K562 (cell line): Measurements from ENCODE around the gene MGA. TPM values are rescaled to one million over a fixed set of nuclear protein-coding genes. Genes with fewer than 3 reads are reported as not detected.

Experiments
- ATAC-seq: fragments of 200-7000 bp; cut with Tn5 transposase; 3 replicates; pipeline ENCODE4 v1.9.1; 2020; ENCODE audit warnings: moderate library complexity
- BruUV-seq: library from RNA; stranded (reverse); fragments of 400-500 nt; replicated peaks from 2 replicates; lab custom pipeline; 2021; lab: Mats Ljungman, UMichigan
- CTCF ChIA-PET: fragments of 300-600 bp; formaldehyde crosslinking; extraction: SDS; loops from one replicate; lab custom pipeline; 2021; ENCODE audit warnings: low intra/inter-chr PET ratio; lab: Yijun Ruan, JAX
- POLR2A ChIA-PET: fragments of 300-600, 350-650 bp; sonication (Branson Sonifier 250); formaldehyde crosslinking; extraction: SDS; loops from one replicate; lab custom pipeline; 2021; ENCODE audit warnings: antibody characterized with exemption, inconsistent platforms; lab: Yijun Ruan, JAX
- DNase-seq, 4 experiments: peaks; one replicate each; pipeline versions ENCODE4 v3.0.0 to v3.0.0-alpha.2; 2011 to 2018; ENCODE audit warnings: low spot score in 3 of 4, mixed read lengths in 3 of 4; ENCODE audit errors: extremely low read depth in 1 of 4
- FAIRE-seq: peaks from 2 replicates; lab custom pipeline; 2011; peaks lifted over from hg19 to GRCh38; lab: Jason Lieb, UNC
- H2AFZ ChIP-seq: 2 replicates; pipeline ENCODE4 v1.6.0; 2011; ENCODE audit warnings: low read depth, low read length, control low read depth, inconsistent platforms
- H3K27ac ChIP-seq: fragments of 200-600 bp; 3 replicates; pipeline ENCODE4 v1.8.0; 2011; ENCODE audit warnings: low read depth, mild to moderate bottlenecking, control low read depth, inconsistent platforms, low read length, moderate library complexity, mixed read lengths; ENCODE audit errors: extremely low read depth
- H3K27me3 ChIP-seq, 2 experiments: fragments of 300-600 bp in 1 of 2; 2 replicates in 1 of 2; 3 replicates in 1 of 2; pipeline versions ENCODE4 v1.6.0 to v1.8.0; 2011; ENCODE audit warnings: inconsistent platforms in 2 of 2, low read length in 2 of 2, mild to moderate bottlenecking in 1 of 2, mixed read lengths in 1 of 2, moderate library complexity in 1 of 2; ENCODE audit not compliant: control insufficient read depth in 2 of 2, insufficient read depth in 2 of 2
- H3K36me3 ChIP-seq: fragments of 300-600 bp; 3 replicates; pipeline ENCODE4 v1.8.0; 2011; ENCODE audit warnings: mild to moderate bottlenecking, low read length, inconsistent platforms; ENCODE audit not compliant: control insufficient read depth, insufficient read depth
- H3K4me1 ChIP-seq, 2 experiments: fragments of 200-600 bp in 1 of 2; replicated peaks in 1 of 2; 2 replicates in 1 of 2; 3 replicates in 1 of 2; pipeline versions ENCODE4 v1.5.1 to v1.8.0; 2011; ENCODE audit warnings: inconsistent platforms in 2 of 2, low read length in 2 of 2, mild to moderate bottlenecking in 1 of 2, mixed read lengths in 1 of 2, moderate library complexity in 1 of 2; ENCODE audit not compliant: control insufficient read depth in 2 of 2, insufficient read depth in 2 of 2
- H3K4me2 ChIP-seq: 2 replicates; pipeline ENCODE4 v1.6.1; 2011; ENCODE audit warnings: low read length, control low read depth, inconsistent platforms, mixed read lengths; ENCODE audit not compliant: insufficient read depth
- H3K4me3 ChIP-seq: fragments of 200-600 bp; sonication (generic), shearing (Covaris generic); 2 replicates; pipeline ENCODE4 v1.5.1; 2016; ENCODE audit warnings: control low read depth, inconsistent platforms
- H3K79me2 ChIP-seq: fragments of 200-600 bp; 3 replicates; pipeline ENCODE4 v1.8.0; 2011; ENCODE audit warnings: low read length, inconsistent platforms; ENCODE audit not compliant: control insufficient read depth, insufficient read depth
- H3K9ac ChIP-seq, 2 experiments: 2 replicates each; pipeline versions ENCODE4 v1.6.0 to v1.6.1; 2011; ENCODE audit warnings: low read depth in 2 of 2, low read length in 2 of 2, control low read depth in 1 of 2, inconsistent platforms in 1 of 2, mild to moderate bottlenecking in 1 of 2, mixed read lengths in 1 of 2; ENCODE audit not compliant: insufficient read depth in 1 of 2
- H3K9me1 ChIP-seq: one replicate; pipeline ENCODE4 v1.6.0; 2011; ENCODE audit warnings: inconsistent platforms, mild to moderate bottlenecking, low read length, moderate library complexity; ENCODE audit not compliant: control insufficient read depth, insufficient read depth
- H3K9me3 ChIP-seq: replicated peaks from 2 replicates; pipeline ENCODE4 v1.5.1; 2011; ENCODE audit warnings: low read depth, low read length, inconsistent platforms; ENCODE audit not compliant: control insufficient read depth, insufficient read depth
- H4K20me1 ChIP-seq: replicated peaks from 2 replicates; pipeline ENCODE4 v1.6.1; 2011; ENCODE audit warnings: low read length, inconsistent platforms, mixed read lengths; ENCODE audit not compliant: control insufficient read depth, insufficient read depth
- BCOR ChIP-seq: fragments of 450-650 bp; IDR thresholded peaks from 2 replicates; pipeline ENCODE4 v1.6.1; 2016
- CCNT2 ChIP-seq: IDR thresholded peaks from 2 replicates; pipeline ENCODE4 v1.6.1; 2011; ENCODE audit warnings: borderline replicate concordance, low read depth, mild to moderate bottlenecking, moderate library complexity, mixed read lengths, low read length; ENCODE audit not compliant: insufficient read length; ENCODE audit errors: extremely low read depth
- CREB5 ChIP-seq: fragments of 250-450 bp; sonication (Bioruptor Pico); IDR thresholded peaks from 2 replicates; pipeline ENCODE4 v1.5.0; 2020; ENCODE audit warnings: mild to moderate bottlenecking
- ETS2 ChIP-seq: IDR thresholded peaks from 2 replicates; pipeline ENCODE4 v1.6.1; 2016; ENCODE audit warnings: borderline replicate concordance, missing genetic modification characterization, mild to moderate bottlenecking, moderate library complexity, missing compliant biosample characterization; ENCODE audit not compliant: poor library complexity, severe bottlenecking
- ETV6 ChIP-seq, 3 experiments: fragments of 150-350 bp in 1 of 3; sonication (generic) in 1 of 3; formaldehyde crosslinking in 1 of 3; IDR thresholded peaks; 2 replicates each; pipeline versions ENCODE4 v1.6.1 to v1.8.0; 2014 to 2022; ENCODE audit warnings: borderline replicate concordance in 2 of 3, low read depth in 2 of 3, antibody characterized with exemption in 1 of 3, low read length in 1 of 3, mild to moderate bottlenecking in 1 of 3, missing genetic modification reagents in 1 of 3
- HNRNPH1 ChIP-seq: fragments of 200-400 bp; formaldehyde crosslinking; optimal IDR thresholded peaks from 2 replicates; pipeline ENCODE3; 2017; ENCODE audit warnings: low read depth, mild to moderate bottlenecking, low read length, moderate library complexity
- TCF7 ChIP-seq: sonication (generic); IDR thresholded peaks from 2 replicates; pipeline ENCODE4 v1.6.1; 2016; ENCODE audit warnings: antibody characterized with exemption, borderline replicate concordance
- ZBTB34 ChIP-seq: fragments of 250-450 bp; sonication (Bioruptor Pico); IDR thresholded peaks from 2 replicates; pipeline ENCODE4 v1.8.0; 2021; ENCODE audit warnings: mild to moderate bottlenecking, moderate library complexity
- ZC3H11A ChIP-seq: IDR thresholded peaks from 2 replicates; pipeline ENCODE4 v1.6.1; 2012; ENCODE audit warnings: low read depth, low read length, improper control_type of control experiment
- ZNF174 ChIP-seq: fragments of 250-450 bp; sonication (Bioruptor Pico); IDR thresholded peaks from 2 replicates; pipeline ENCODE4 v1.4.0; 2020; ENCODE audit warnings: mild to moderate bottlenecking
- ZNF184 ChIP-seq: sonication (generic); formaldehyde crosslinking; IDR thresholded peaks from 2 replicates; pipeline ENCODE4 v1.5.0; 2020; ENCODE audit warnings: missing genetic modification reagents
- ZNF253 ChIP-seq: fragments of 250-450 bp; sonication (Bioruptor Pico); conservative IDR thresholded peaks from 2 replicates; pipeline ENCODE4 v1.6.1; 2021; ENCODE audit warnings: mild to moderate bottlenecking
- ZNF316 ChIP-seq: fragments of 450-650 bp; IDR thresholded peaks from 2 replicates; pipeline ENCODE4 v1.6.1; 2016
- WGBS: fragments of 100-300 bp; shearing (Covaris generic); methylation state at CpG from one replicate; pipeline ENCODE4 v1.1.6; 2016; ENCODE audit warnings: low coverage, mixed read lengths; ENCODE audit not compliant: insufficient coverage; ENCODE audit errors: missing lambda C conversion rate; 5-methylcytosine and 5-hydroxymethylcytosine counted together
- in situ Hi-C: fragments of 300-500 bp; cut with MboI; formaldehyde crosslinking; loops from 4 replicates; pipeline ENCODE4 v1.15.0; 2018; ENCODE audit warnings: inconsistent platforms, mixed read lengths
- intact Hi-C: fragments of 100-400 bp; cut with micrococcal nuclease; formaldehyde crosslinking; loops from 2 replicates; pipeline ENCODE4 v1.14.2; 2022
- polyA plus RNA-seq, 8 experiments: library from polyadenylated mRNA; depleted of rRNA in 4 of 8; stranded (reverse) in 5 of 8; unstranded in 3 of 8; fragments of >200 nt; fragmentation: Nextera tagmentation in 2 of 8; fragmentation: Illumina TruSeq in 1 of 8; extraction: Ambion mirVana in 2 of 8; extraction: Trizol in 1 of 8; gene quantifications; 2 replicates each; pipeline versions ENCODE4 v1.2.1 to v1.2.3, GENCODE V29; 2011 to 2014; ENCODE audit warnings: inconsistent platforms in 1 of 8, missing spikeins in 1 of 8
- total RNA-seq, 7 experiments: library from RNA; depleted of rRNA in 6 of 7; stranded (reverse); fragments of >200 nt in 6 of 7; fragmentation: Illumina TruSeq in 2 of 7; extraction: Trizol in 2 of 7; gene quantifications; 2 replicates each; pipeline versions ENCODE4 v1.2.1 to v1.2.3, GENCODE V29; 2011 to 2021; ENCODE audit warnings: low replicate concordance in 1 of 7
- TF ChIP-seq, protein P1 (sequence below): sonication (generic); formaldehyde crosslinking; IDR thresholded peaks from 2 replicates; pipeline ENCODE4 v1.8.0; 2023; ENCODE audit warnings: mild to moderate bottlenecking, missing genetic modification reagents

MGA gene
- total and polyA plus RNA-seq, 9 of the 15 experiments (the other 6 are each of a cell fraction or from before 2014, with no cell fraction given) = 4.7 to 56.1 (median 21.1) TPM

GRCh38 chr15:41821831-41822230, 161.6 kb downstream of the MGA start:
- CTCF ChIA-PET = no interaction called here
- Histone ChIP-seq H3K4me1 (peaks cover 0 to 3% of the 10 kb centered on the region in 2 experiments; a peak in 1 of 5 replicates), H3K27ac (no peak overlapping the region), H3K4me3 (no peak overlapping the region), H4K20me1 (no peaks in the 10 kb centered on the region), H3K9me1 (no peaks in the 10 kb centered on the region), H2AFZ (no peak overlapping the region), H3K36me3 (peaks cover 10% of the 10 kb centered on the region; the same call in 1 of the 3 replicates), H3K4me2 (no peak overlapping the region), H3K9me3 (no peaks in the 10 kb centered on the region), H3K27me3 (no peaks in the 10 kb centered on the region), H3K79me2 (no peaks in the 10 kb centered on the region), H3K9ac (peak overlapping the region in 1 of 2 experiments; percentile 17; a peak in 1 of 4 replicates)
- no TSS peak for BruUV-seq
- 83% methylated on average over 2 of the region's 4 CpGs for WGBS
- intact Hi-C loops = no loop called here
- 0 out of 3 replicates have a peak, but pooled peaks have one; percentile 24 for ATAC-seq
- FAIRE-seq = no peak
- DNase-seq = peak in 1 of 4 experiments; percentile 33
- in situ Hi-C loops = loop anchor here (25.0 kb wide), 1 partner anchor 360 kb away; no protein-coding TSS in a partner anchor
- POLR2A ChIA-PET = interaction anchor here (1.9 kb wide), 1 partner anchor 12 kb away, joined by 4 read pairs; no protein-coding TSS in a partner anchor
- TF ChIP-seq ETS2 (no peak), ZNF253 (no peak), HNRNPH1 (no peak), ZNF174 (no peak), ZNF184 (CRISPR knock-in tag) (no peak), ZNF316 (no peak), CREB5 (CRISPR knock-in tag) (no peak), ETV6 (IDR thresholded peaks at IDR 0.05; ENCODE audit: borderline replicate concordance in 1 of 2, low read depth in 2 of 2, low read length in 1 of 2) (no peak), ETV6 (CRISPR knock-in tag; IDR thresholded peaks at IDR 0.05; ENCODE audit: borderline replicate concordance) (no peak), TCF7 (no peak), CCNT2 (no peak), ZBTB34 (CRISPR knock-in tag) (no peak), ZC3H11A (no peak), BCOR (no peak)
- TF ChIP-seq, protein P1, sequence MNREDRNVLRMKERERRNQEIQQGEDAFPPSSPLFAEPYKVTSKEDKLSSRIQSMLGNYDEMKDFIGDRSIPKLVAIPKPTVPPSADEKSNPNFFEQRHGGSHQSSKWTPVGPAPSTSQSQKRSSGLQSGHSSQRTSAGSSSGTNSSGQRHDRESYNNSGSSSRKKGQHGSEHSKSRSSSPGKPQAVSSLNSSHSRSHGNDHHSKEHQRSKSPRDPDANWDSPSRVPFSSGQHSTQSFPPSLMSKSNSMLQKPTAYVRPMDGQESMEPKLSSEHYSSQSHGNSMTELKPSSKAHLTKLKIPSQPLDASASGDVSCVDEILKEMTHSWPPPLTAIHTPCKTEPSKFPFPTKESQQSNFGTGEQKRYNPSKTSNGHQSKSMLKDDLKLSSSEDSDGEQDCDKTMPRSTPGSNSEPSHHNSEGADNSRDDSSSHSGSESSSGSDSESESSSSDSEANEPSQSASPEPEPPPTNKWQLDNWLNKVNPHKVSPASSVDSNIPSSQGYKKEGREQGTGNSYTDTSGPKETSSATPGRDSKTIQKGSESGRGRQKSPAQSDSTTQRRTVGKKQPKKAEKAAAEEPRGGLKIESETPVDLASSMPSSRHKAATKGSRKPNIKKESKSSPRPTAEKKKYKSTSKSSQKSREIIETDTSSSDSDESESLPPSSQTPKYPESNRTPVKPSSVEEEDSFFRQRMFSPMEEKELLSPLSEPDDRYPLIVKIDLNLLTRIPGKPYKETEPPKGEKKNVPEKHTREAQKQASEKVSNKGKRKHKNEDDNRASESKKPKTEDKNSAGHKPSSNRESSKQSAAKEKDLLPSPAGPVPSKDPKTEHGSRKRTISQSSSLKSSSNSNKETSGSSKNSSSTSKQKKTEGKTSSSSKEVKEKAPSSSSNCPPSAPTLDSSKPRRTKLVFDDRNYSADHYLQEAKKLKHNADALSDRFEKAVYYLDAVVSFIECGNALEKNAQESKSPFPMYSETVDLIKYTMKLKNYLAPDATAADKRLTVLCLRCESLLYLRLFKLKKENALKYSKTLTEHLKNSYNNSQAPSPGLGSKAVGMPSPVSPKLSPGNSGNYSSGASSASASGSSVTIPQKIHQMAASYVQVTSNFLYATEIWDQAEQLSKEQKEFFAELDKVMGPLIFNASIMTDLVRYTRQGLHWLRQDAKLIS (CRISPR knock-in tag) = no peak
